Upper lobe of right lung (tissue), 1 donor: ENCODE measurements around the gene GNB5. TPM values are rescaled to one million over a fixed set of nuclear protein-coding genes. Genes with fewer than 3 reads are reported as not detected.
"Not testable (repeated sequence)": the region's sequence is repeated elsewhere in the genome, so short reads cannot be mapped to it uniquely, and the experiment has no call there.

Experiments
- ATAC-seq: fragments of 200-7000 bp; cut with Tn5 transposase; one replicate; pipeline ENCODE4 v1.9.1; 2020; ENCODE audit warnings: mild to moderate bottlenecking, moderate library complexity
- DNase-seq: peaks from one replicate; pipeline ENCODE4 v3.0.0-alpha.2; 2020
- H3K27ac ChIP-seq: fragments of 200-600 bp; one replicate; pipeline ENCODE4 v1.8.0; 2022
- H3K27me3 ChIP-seq: fragments of 200-600 bp; one replicate; pipeline ENCODE4 v1.8.0; 2022; ENCODE audit warnings: mild to moderate bottlenecking
- H3K36me3 ChIP-seq: fragments of 200-600 bp; one replicate; pipeline ENCODE4 v1.8.0; 2022
- H3K4me1 ChIP-seq: fragments of 200-600 bp; one replicate; pipeline ENCODE4 v1.8.0; 2022
- H3K4me3 ChIP-seq: fragments of 200-600 bp; one replicate; pipeline ENCODE4 v1.8.0; 2022; ENCODE audit warnings: mild to moderate bottlenecking
- H3K9me3 ChIP-seq: fragments of 200-600 bp; one replicate; pipeline ENCODE4 v1.8.0; 2022
- CTCF ChIP-seq: fragments of 200-600 bp; IDR thresholded peaks from one replicate; pipeline ENCODE4 v1.8.0; 2022; ENCODE audit warnings: antibody characterized with exemption
- intact Hi-C: fragments of 100-400 bp; cut with DNase I; formaldehyde crosslinking; loops from one replicate; pipeline ENCODE4 v1.11.0; 2022
- total RNA-seq: library from RNA; stranded (reverse); fragmentation: NEBNext Ultra II Directional; extraction: Animal tissue kit (Norgen Biotek cat#: 25700); gene quantifications from one replicate; pipeline ENCODE4 v1.2.1, GENCODE V29; 2021
- donor health status: DM: no; HTN: yes; CAD: no; lungs with severe emphysema.

Gene GNB5
- total RNA-seq, 1 donor from 2014 or later: 16.7 TPM

- H3K27ac ChIP-seq: no peak overlapping the region
- no peaks in the 10 kb centered on the region for H3K36me3 ChIP-seq
- DNase-seq: no peak
- H3K4me3 ChIP-seq: no peak overlapping the region
- intact Hi-C loops: no loop called here
- H3K27me3 ChIP-seq: no peaks in the 10 kb centered on the region
- ATAC-seq: no peak
- H3K4me1 ChIP-seq: peaks cover 10% of the 10 kb centered on the region
- no peaks in the 10 kb centered on the region for H3K9me3 ChIP-seq
- TF ChIP-seq CTCF: no peak
These were observed 91.4 kb downstream of the GNB5 start for GRCh38 chr15:52099651-52100272.

DNA sequence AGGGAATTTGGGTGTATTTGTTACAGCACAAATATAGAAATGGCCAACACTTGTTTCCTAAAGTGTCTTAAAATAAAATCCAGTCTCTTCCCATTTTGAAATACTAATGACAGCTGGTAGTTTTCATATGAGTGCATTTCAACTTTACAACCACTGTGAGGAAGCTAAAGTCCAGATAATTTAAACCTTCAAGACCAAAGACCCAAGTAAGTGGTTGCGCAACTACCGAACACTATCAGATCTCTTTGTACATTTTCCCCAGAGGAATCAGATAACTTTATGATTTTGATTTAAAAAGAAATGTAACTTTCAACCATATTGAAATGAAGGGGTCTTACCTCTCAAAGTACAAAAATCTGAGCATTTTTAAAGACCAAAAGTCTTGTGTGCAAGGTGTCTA is 92.9 kb downstream of the GNB5 start:
- DNase-seq: no peak
- H3K4me1 ChIP-seq: peaks cover 20% of the 10 kb centered on the region
- no peak for ATAC-seq
- H3K27me3 ChIP-seq: no peaks in the 10 kb centered on the region
- H3K9me3 ChIP-seq: no peaks in the 10 kb centered on the region
- intact Hi-C loops: no loop called here
- no peak for TF ChIP-seq CTCF
- no peak overlapping the region for H3K27ac ChIP-seq
- no peak overlapping the region for H3K4me3 ChIP-seq
- H3K36me3 ChIP-seq: no peaks in the 10 kb centered on the region

GRCh38 chr15:52097180-52097579 is 94.0 kb downstream of the GNB5 start:
- H3K9me3 ChIP-seq: no peaks in the 10 kb centered on the region
- DNase-seq (no peak), ATAC-seq (no peak)
- H3K27me3 ChIP-seq: no peaks in the 10 kb centered on the region
- H3K4me1 ChIP-seq: peaks cover 27% of the 10 kb centered on the region
- TF ChIP-seq CTCF: no peak
- H3K27ac ChIP-seq: no peak overlapping the region
- H3K4me3 ChIP-seq: no peak overlapping the region
- intact Hi-C loops: no loop called here
- no peaks in the 10 kb centered on the region for H3K36me3 ChIP-seq

- H3K4me3 ChIP-seq, H3K27ac ChIP-seq, H3K36me3 ChIP-seq, H3K27me3 ChIP-seq, H3K9me3 ChIP-seq, intact Hi-C loops, ATAC-seq, DNase-seq: not testable (repeated sequence)
- H3K4me1 ChIP-seq: peaks cover 27% of the 10 kb centered on the region
These were observed 94.7 kb downstream of the GNB5 start for GRCh38 chr15:52096536-52096935.

DNA sequence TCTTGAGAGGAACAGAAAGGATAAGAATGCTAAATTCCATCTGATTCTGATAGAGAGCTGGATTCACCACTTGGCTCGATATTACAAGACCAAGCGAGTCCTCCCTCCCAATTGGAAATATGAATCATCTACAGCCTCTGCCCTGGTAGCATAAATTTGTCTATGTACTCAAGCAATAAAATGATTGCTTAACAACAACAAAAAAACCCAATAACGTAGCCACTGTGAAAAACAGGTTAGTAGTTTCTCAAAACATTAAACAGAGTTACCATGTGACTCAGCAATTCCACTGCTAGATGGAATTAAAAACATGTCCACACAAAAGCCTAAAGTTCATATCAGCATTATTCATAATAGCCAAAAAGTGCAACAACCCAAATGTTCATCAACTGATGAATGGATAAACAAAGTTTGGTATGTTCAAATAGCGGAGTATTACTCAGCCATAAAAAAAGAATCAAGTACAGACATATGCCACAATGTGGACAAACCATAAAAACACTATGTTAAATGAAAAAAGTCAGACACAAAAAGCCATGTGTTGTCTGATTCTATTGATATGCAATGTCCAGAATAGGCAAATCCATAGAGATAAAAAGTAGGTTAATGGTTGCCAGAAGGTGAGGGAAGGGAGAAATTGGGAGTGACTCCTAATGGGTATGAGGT is 95.5 kb downstream of the GNB5 start:
- Histone ChIP-seq H3K27ac (no peak overlapping the region), H3K4me3 (no peak overlapping the region), H3K4me1 (peaks cover 20% of the 10 kb centered on the region), H3K27me3 (no peaks in the 10 kb centered on the region), H3K36me3 (no peaks in the 10 kb centered on the region), H3K9me3 (no peaks in the 10 kb centered on the region)
- ATAC-seq: no peak
- intact Hi-C loops: no loop called here
- no peak for DNase-seq
- TF ChIP-seq CTCF: no peak

DNA sequence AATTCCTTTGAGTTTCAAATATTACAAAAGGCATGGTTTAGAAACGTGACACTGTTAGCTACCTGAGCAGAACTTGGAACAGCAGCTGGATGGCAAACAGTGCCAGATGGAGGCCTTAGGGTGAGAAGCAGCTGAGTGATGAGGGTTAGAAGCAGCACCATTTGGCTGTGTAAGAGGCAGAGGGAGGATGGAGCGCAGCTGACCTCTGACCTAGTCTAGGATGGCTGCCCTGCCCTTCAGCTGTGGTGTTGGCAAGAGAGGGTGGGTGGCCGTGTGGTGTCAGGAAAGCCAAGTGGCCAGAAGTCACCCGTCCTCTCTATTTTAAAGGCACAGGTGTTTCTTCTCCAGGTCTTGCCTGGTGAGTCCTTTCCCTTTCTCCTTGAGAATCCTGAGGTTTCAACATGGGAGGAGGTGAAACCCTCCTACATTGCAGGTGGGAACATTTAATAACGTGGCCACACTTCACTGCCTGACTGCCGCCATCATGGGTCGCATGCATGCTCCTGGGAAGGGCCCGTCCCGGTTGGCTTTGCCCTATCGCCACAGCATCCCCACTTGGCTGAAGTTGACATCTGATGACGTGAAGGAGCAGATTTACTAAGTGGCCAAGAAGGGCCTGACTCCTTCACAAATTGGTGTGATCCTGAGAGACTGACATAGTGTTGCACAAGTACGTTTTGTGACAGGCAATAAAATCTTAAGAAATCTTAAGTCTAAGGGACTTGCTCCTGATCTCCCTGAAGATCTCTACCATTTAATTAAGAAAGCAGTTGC is 96.2 kb downstream of the GNB5 start:
- Histone ChIP-seq H3K27ac (no peak overlapping the region), H3K9me3 (peaks cover 4% of the 10 kb centered on the region), H3K4me3 (no peak overlapping the region), H3K4me1 (peaks cover 20% of the 10 kb centered on the region), H3K36me3 (no peaks in the 10 kb centered on the region), H3K27me3 (no peaks in the 10 kb centered on the region)
- no peak for ATAC-seq
- intact Hi-C loops: no loop called here
- DNase-seq: no peak
- no peak for TF ChIP-seq CTCF
